ENCODE measurements around the gene TPRG1.

GRCh38 chr3:189309400-189309975 lies 137.7 kb downstream of the TPRG1 start:
- TF ChIP-seq SP2 (IDR thresholded peaks at IDR 0.05; ENCODE audit: low read length) (no peak), SRF (IDR thresholded peaks at IDR 0.05; ENCODE audit: low read depth, low read length) (no peak), POLR2AphosphoS5 (IDR thresholded peaks at IDR 0.05; ENCODE audit: low read depth, low read length) (no peak), CTCF (IDR thresholded peaks at IDR 0.05; ENCODE audit: control extremely low read depth in 1 of 3, insufficient read depth in 1 of 3, low read depth in 1 of 3, low read length in 3 of 3) (no peak), NANOG (IDR thresholded peaks at IDR 0.05; ENCODE audit: insufficient read depth, low read depth, low read length, poor library complexity, severe bottlenecking) (no peak), RFX5 (IDR thresholded peaks at IDR 0.05; ENCODE audit: borderline replicate concordance, low read depth, low read length) (no peak), POLR2A (IDR thresholded peaks at IDR 0.05; ENCODE audit: control extremely low read depth in 1 of 2, low read depth in 2 of 2, low read length in 2 of 2) (no peak), EZH2 (IDR thresholded peaks at IDR 0.05; ENCODE audit: low read depth, low read length, severe bottlenecking) (no peak), BCL11A (IDR thresholded peaks at IDR 0.05; ENCODE audit: low read depth in 2 of 2, low read length in 2 of 2) (no peak), CBX8 (IDR thresholded peaks at IDR 0.05; ENCODE audit: borderline replicate concordance, low read depth, low read length) (no peak), USF2 (IDR thresholded peaks at IDR 0.05; ENCODE audit: low read length) (no peak), EP300 (IDR thresholded peaks at IDR 0.05; ENCODE audit: borderline replicate concordance in 1 of 2, low read depth in 2 of 2, low read length in 2 of 2) (no peak), SP1 (IDR thresholded peaks at IDR 0.05; ENCODE audit: low read depth, low read length) (no peak)

Measured in H1 (cell line).